HEK293T (cell line): ENCODE results near the gene POP4.

Experiments
- BHLHE40 ChIP-seq: fragments of 450-650 bp; IDR thresholded peaks from 2 replicates; pipeline ENCODE4 v1.6.1; 2016; ENCODE audit warnings: mild to moderate bottlenecking, moderate library complexity, borderline replicate concordance
- FOXK2 ChIP-seq: fragments of 450-650 bp; IDR thresholded peaks from 2 replicates; pipeline ENCODE4 v1.6.1; 2016; ENCODE audit warnings: mild to moderate bottlenecking
- FOXM1 ChIP-seq: fragments of 450-650 bp; IDR thresholded peaks from 2 replicates; pipeline ENCODE4 v1.6.1; 2017; ENCODE audit warnings: mild to moderate bottlenecking, borderline replicate concordance
- L3MBTL2 ChIP-seq: fragments of 450-650 bp; conservative IDR thresholded peaks from 2 replicates; pipeline ENCODE4 v1.6.1; 2016; ENCODE audit warnings: mild to moderate bottlenecking
- NFRKB ChIP-seq: fragments of 450-650 bp; IDR thresholded peaks from 2 replicates; pipeline ENCODE4 v1.6.1; 2016; ENCODE audit warnings: mild to moderate bottlenecking, moderate library complexity
- ZNF384 ChIP-seq: fragments of 450-650 bp; IDR thresholded peaks from 2 replicates; pipeline ENCODE4 v1.6.1; 2016

DNA sequence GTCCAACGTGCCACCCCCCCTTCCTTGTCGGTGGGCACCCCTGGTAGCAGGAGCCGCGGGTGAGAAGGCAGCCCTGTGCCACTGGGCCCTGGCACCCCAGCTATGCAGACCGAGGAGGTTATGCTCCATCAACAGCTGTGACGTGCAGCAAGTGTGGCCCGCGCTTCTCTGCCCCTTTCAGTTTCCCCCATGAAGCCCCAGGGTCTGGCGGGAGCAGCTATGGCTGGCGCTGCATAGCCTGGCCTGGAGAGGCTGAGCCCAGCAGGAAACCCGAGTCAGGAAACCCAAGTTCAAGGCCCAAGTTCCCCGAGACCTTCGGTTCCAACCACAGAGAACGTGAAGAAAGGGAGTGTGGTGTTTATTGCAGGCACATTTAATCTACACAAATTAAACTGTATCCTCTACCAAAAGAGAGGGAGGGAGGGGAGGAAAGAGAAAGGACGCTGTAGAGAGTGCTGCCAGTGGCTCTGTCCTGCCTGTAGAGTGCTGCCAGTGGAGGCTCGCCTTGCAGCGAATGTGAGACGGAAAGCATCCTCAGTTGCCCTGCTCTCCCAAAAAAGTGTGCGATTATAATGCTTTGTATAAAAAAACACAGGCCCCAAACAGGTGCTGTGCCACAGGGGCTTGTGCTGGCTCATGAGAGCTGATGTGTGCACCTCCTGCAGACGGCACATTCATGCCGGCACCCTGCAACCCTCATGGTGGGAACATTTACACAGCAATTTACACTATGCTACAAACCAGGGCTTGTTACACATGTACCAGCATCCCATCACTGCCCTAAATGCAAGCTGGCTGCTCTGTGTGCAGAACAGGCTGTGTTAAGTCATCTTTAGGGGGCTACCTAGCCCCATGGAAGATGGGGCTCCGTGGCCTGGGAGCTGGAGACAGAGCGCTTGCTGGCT is 16.3 kb downstream of the POP4 start:
- TF ChIP-seq FOXK2 (no peak), FOXM1 (no peak), NFRKB (no peak), ZNF384 (no peak), BHLHE40 (no peak), L3MBTL2 (no peak)
